Mucosa of rectum (tissue), 2 donors: ENCODE data around the gene ASMT.
"Not testable (repeated sequence)": the region's sequence is repeated elsewhere in the genome, so short reads cannot be mapped to it uniquely, and the experiment has no call there.

Experiments used
- H3K27ac ChIP-seq, 2 donors: one replicate each; pipeline ENCODE4 v1.7.0; 2013; ENCODE audit warnings: inconsistent platforms in 2 of 2, low read depth in 2 of 2, low read length in 2 of 2
- H3K27me3 ChIP-seq, 2 donors: one replicate each; pipeline ENCODE4 v1.7.0; 2013; ENCODE audit warnings: low read length in 2 of 2; ENCODE audit not compliant: control insufficient read depth in 2 of 2, insufficient read depth in 2 of 2
- H3K36me3 ChIP-seq, 2 donors: one replicate each; pipeline ENCODE4 v1.7.0; 2013; ENCODE audit warnings: low read length in 2 of 2; ENCODE audit not compliant: control insufficient read depth in 2 of 2, insufficient read depth in 2 of 2
- H3K4me1 ChIP-seq, 2 donors: one replicate each; pipeline ENCODE4 v1.7.0; 2013; ENCODE audit warnings: low read length in 2 of 2, mild to moderate bottlenecking in 1 of 2; ENCODE audit not compliant: control insufficient read depth in 2 of 2, insufficient read depth in 2 of 2
- H3K4me3 ChIP-seq, 2 donors: one replicate each; pipeline ENCODE4 v1.7.0; 2013; ENCODE audit warnings: low read length in 2 of 2
- H3K9ac ChIP-seq, 2 donors: one replicate each; pipeline ENCODE4 v1.7.0; 2013; ENCODE audit warnings: low read length in 2 of 2, low read depth in 1 of 2, mild to moderate bottlenecking in 1 of 2
- H3K9me3 ChIP-seq, 2 donors: one replicate each; pipeline ENCODE4 v1.7.0; 2013; ENCODE audit warnings: low read length in 2 of 2; ENCODE audit not compliant: control insufficient read depth in 2 of 2
- donor health status: healthy.
- donor health status: Normal muscosa, but diverticular disease.

ASMT gene

DNA sequence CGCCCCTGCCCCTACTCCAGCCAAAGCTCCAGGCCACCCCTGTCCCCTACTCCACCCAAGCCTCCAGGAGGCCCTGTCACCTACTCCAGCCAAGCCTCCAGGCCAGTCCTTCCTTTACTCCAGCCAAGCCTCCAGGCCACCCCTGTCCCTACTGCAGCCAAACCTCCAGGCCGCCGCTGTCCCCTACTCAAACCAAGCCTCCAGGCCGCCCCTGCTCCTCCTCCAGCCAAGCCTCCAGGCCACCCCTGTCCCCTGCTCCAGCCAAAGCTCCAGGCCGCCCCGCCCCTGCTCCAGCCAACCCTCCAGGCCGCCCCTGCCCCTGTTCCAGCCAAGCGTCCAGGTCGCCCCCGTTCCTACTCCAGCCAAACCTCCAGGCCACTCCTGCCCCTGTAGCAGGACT is 5.1 kb upstream of the ASMT start:
- no peak overlapping the region for H3K9ac ChIP-seq
- H3K27me3 ChIP-seq = no peaks in the 10 kb centered on the region
- H3K27ac ChIP-seq = no peak overlapping the region
- H3K9me3 ChIP-seq = no peaks in the 10 kb centered on the region
- H3K4me1 ChIP-seq = no peaks in the 10 kb centered on the region
- H3K4me3 ChIP-seq = no peak overlapping the region
- H3K36me3 ChIP-seq = peaks cover 0 to 2% of the 10 kb centered on the region in 2 donors

- peaks cover 0 to 2% of the 10 kb centered on the region in 2 donors for H3K36me3 ChIP-seq
- no peaks in the 10 kb centered on the region for H3K27me3 ChIP-seq
- H3K9me3 ChIP-seq = no peaks in the 10 kb centered on the region
- H3K4me1 ChIP-seq = no peaks in the 10 kb centered on the region
- no peak overlapping the region for H3K4me3 ChIP-seq
- no peak overlapping the region for H3K27ac ChIP-seq
- no peak overlapping the region for H3K9ac ChIP-seq
Measured at GRCh38 chrX:1610166-1610565, 4.7 kb upstream of the ASMT start.

DNA sequence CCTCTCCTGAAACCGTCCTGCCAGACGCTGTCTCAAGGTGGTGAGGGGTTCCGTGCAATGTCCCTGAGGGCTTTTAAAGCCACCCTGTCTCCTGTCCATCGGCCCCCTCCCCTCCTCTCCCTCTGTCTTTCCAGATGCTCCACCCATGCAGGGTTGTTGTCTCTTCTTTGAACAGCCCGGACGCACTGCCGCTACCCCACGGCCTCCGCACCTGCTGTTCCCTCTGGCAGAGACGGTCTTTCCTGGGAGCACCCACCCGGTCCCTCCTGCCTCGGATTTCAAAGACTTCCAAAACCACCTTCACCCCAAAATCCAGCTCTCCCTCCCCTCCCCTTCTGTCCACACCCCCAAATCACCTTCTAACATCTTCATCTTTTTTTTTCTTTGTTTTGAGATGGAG is 4.1 kb upstream of the ASMT start:
- no peaks in the 10 kb centered on the region for H3K4me1 ChIP-seq
- H3K36me3 ChIP-seq = peaks cover 0 to 2% of the 10 kb centered on the region in 2 donors

DNA sequence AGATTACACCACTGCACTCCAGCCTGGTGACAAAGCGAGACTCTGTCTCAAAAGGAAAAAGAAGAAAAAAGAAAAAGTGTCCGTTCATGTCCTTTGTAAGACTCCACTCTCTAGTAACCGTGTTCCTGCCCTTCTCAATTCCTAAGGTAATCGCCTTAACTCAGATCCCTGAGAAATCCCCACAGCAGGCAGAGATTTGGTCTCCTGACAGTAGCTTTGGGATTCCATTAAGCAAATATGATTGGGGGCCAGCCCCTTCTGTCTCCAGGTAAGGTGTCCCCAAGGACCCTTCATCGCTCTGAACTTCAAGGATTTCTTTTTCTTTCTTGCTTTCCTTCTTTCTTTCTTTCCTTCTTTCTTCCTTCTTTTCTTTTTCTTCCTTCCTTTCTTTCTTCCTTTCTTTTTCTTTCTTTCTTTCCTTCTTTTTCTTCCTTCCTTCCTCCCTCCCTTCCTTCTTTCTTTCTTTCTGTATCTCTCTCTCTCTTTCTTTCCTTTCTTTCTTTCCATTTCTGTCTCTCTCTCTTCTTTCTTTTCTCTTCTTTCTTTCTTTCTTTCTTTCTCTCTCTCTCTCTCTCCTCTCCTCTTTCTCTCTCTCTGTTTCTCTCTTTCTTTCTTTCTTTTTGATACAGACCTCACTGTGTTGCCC is 2.1 kb upstream of the ASMT start:
- Histone ChIP-seq H3K4me1 (no peaks in the 10 kb centered on the region), H3K27me3 (no peaks in the 10 kb centered on the region), H3K27ac (no peak overlapping the region), H3K9ac (no peak overlapping the region), H3K36me3 (no peaks in the 10 kb centered on the region), H3K9me3 (no peaks in the 10 kb centered on the region), H3K4me3 (no peak overlapping the region)

More for the DNA sequence above, 4.1 kb upstream of the ASMT start:
- Histone ChIP-seq H3K27me3 (no peaks in the 10 kb centered on the region), H3K27ac (no peak overlapping the region), H3K9me3 (no peaks in the 10 kb centered on the region), H3K4me3 (no peak overlapping the region), H3K9ac (no peak overlapping the region)

DNA sequence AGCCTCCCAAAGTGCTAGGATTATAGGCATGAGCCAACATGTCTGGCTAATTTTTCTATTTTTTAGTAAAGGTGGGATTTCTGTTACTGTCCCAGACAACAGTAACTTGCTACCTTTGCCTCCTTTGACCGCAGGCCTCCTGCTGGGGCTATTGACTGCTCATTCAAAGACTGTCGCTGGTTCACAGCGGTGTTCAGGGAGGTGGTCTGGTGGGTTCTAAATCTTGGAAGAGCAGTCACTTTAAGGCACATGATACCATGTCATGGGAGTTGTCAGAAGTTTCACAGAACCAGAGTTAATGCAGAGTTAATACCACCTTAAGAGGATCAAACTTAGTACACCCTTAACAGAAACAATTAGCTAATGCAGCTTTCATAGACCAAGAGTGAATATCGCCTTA is 3.8 kb downstream of the ASMT start:
- H3K9ac ChIP-seq = no peak overlapping the region
- H3K36me3 ChIP-seq = no peaks in the 10 kb centered on the region
- H3K4me1 ChIP-seq = no peaks in the 10 kb centered on the region
- H3K27me3 ChIP-seq = no peaks in the 10 kb centered on the region
- H3K4me3 ChIP-seq = no peak overlapping the region
- no peak overlapping the region for H3K27ac ChIP-seq
- H3K9me3 ChIP-seq = no peaks in the 10 kb centered on the region

GRCh38 chrX:1623691-1624090 is 8.8 kb downstream of the ASMT start:
- no peak overlapping the region for H3K27ac ChIP-seq
- H3K4me1 ChIP-seq = no peaks in the 10 kb centered on the region
- H3K36me3 ChIP-seq = no peaks in the 10 kb centered on the region
- no peaks in the 10 kb centered on the region for H3K9me3 ChIP-seq
- no peak overlapping the region for H3K4me3 ChIP-seq
- H3K27me3 ChIP-seq = no peaks in the 10 kb centered on the region
- no peak overlapping the region for H3K9ac ChIP-seq

- H3K9me3 ChIP-seq, H3K4me1 ChIP-seq, H3K36me3 ChIP-seq, H3K27me3 ChIP-seq, H3K9ac ChIP-seq, H3K4me3 ChIP-seq, H3K27ac ChIP-seq: not testable (repeated sequence)
Measured at GRCh38 chrX:1624158-1624860, 9.4 kb downstream of the ASMT start.

DNA sequence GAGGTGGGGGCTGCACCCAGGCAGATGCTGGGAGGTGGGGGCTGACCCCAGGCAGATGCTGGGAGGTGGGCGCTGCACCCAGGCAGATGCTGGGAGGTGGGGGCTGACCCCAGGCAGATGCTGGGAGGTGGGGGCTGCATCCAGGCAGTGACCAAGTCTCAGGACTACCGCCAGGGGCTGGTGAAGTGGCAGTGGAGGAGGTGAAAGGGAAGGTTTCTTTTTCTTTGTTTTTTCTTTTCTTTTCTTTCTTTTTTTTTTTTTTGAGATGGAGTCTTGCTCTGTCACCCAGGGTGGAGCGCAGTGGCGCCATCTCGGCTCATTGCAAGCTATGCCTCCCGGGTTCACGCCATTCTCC is 10.0 kb downstream of the ASMT start:
- not testable (repeated sequence) for H3K27ac ChIP-seq, H3K9me3 ChIP-seq, H3K4me3 ChIP-seq, H3K27me3 ChIP-seq, H3K9ac ChIP-seq, H3K36me3 ChIP-seq, H3K4me1 ChIP-seq

GRCh38 chrX:1629244-1629643 is 14.4 kb downstream of the ASMT start:
- no peak overlapping the region for H3K27ac ChIP-seq
- H3K36me3 ChIP-seq = no peaks in the 10 kb centered on the region
- no peaks in the 10 kb centered on the region for H3K27me3 ChIP-seq
- no peak overlapping the region for H3K9ac ChIP-seq
- no peak overlapping the region for H3K4me3 ChIP-seq
- no peaks in the 10 kb centered on the region for H3K4me1 ChIP-seq
- H3K9me3 ChIP-seq = no peaks in the 10 kb centered on the region

DNA sequence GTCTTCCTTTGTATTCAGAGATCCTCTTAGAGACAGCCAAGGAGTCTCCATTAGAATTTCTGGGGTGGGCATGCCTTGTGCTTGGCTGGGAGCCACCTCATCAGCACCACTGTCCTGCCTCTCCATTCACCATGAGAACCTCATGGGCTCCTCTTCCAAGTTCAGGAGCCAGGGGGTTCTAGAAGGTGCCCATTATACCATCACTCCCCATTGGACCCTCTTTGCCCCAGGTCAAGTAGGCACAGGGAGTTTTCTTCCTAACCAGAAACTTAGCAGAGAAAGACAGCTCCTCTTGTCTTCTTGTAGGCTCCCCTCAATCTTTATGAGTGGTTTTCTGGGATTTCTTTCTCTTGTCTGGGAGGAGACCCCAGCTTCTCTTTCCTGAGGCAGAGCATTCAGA is 31.1 kb downstream of the ASMT start:
- H3K9ac ChIP-seq = no peak overlapping the region
- peaks cover 3 to 4% of the 10 kb centered on the region in 2 donors for H3K9me3 ChIP-seq
- no peaks in the 10 kb centered on the region for H3K4me1 ChIP-seq
- H3K27ac ChIP-seq = no peak overlapping the region
- no peak overlapping the region for H3K4me3 ChIP-seq
- no peaks in the 10 kb centered on the region for H3K36me3 ChIP-seq
- H3K27me3 ChIP-seq = no peaks in the 10 kb centered on the region
